ENCODE data around the gene SSBP3.

DNA sequence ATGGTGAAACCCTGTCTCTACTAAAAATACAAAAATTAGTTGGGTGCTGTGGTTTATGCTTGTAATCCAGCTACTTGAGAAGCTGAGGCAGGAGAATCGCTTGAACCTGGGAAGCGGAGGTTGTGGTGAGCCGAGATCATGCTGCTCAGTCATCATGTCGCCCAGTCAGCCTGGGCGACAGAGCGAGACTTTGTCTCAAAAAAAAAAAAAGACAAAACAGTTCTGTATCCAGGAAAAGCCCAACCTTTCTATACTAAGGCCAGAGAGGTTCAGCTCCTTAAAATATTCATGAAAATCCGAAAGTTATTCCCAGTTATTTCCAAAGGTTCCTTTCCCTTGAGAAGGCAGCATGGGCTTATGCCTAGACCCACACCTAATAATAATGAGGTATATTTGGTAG, 202.0 kb downstream of the SSBP3 start:
- TF ChIP-seq, protein P1, sequence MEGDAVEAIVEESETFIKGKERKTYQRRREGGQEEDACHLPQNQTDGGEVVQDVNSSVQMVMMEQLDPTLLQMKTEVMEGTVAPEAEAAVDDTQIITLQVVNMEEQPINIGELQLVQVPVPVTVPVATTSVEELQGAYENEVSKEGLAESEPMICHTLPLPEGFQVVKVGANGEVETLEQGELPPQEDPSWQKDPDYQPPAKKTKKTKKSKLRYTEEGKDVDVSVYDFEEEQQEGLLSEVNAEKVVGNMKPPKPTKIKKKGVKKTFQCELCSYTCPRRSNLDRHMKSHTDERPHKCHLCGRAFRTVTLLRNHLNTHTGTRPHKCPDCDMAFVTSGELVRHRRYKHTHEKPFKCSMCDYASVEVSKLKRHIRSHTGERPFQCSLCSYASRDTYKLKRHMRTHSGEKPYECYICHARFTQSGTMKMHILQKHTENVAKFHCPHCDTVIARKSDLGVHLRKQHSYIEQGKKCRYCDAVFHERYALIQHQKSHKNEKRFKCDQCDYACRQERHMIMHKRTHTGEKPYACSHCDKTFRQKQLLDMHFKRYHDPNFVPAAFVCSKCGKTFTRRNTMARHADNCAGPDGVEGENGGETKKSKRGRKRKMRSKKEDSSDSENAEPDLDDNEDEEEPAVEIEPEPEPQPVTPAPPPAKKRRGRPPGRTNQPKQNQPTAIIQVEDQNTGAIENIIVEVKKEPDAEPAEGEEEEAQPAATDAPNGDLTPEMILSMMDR (conservative IDR thresholded peaks at IDR 0.05) = no peak
- TF ChIP-seq EZH2 (IDR thresholded peaks at IDR 0.05; ENCODE audit: low read depth) = no peak
